Ovary (tissue), 3 donors: ENCODE measurements around the gene FOXO1.

Source experiments
- POLR2A ChIP-seq: fragments of 450-650 bp; IDR thresholded peaks from one replicate; pipeline ENCODE4 v1.6.1; 2017; ENCODE audit warnings: antibody characterized with exemption, mild to moderate bottlenecking, moderate library complexity
- TF ChIP-seq, protein P1 (sequence below), 3 donors: fragments of 450-650 bp in 2 of 3; fragments of 200-600 bp in 1 of 3; IDR thresholded peaks; one replicate each; pipeline versions ENCODE4 v1.5.1 to v1.8.0; 2016 to 2022; ENCODE audit warnings: antibody characterized with exemption in 3 of 3, mild to moderate bottlenecking in 1 of 3
- donor health status: DM: no; HTN: no; CAD: no.

DNA sequence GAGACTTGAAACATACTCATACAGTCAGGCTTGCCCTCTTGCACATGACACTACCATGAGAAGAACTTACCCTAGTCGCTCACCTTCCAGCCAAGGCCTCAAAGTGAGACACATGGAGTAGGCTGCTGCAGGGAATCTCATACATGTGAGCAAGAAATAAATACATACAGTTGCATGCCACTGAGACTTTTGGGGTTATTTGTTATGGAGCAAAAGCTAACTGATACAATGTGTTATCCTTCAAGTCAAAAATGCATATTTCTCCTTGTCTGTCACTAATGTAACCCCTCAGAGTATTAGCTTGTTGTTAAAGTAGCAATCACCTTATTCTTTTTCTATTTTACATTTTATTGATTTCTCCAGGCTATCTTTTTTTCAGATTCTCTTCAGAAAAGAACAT, 58.1 kb downstream of the FOXO1 start:
- TF ChIP-seq, protein P1, sequence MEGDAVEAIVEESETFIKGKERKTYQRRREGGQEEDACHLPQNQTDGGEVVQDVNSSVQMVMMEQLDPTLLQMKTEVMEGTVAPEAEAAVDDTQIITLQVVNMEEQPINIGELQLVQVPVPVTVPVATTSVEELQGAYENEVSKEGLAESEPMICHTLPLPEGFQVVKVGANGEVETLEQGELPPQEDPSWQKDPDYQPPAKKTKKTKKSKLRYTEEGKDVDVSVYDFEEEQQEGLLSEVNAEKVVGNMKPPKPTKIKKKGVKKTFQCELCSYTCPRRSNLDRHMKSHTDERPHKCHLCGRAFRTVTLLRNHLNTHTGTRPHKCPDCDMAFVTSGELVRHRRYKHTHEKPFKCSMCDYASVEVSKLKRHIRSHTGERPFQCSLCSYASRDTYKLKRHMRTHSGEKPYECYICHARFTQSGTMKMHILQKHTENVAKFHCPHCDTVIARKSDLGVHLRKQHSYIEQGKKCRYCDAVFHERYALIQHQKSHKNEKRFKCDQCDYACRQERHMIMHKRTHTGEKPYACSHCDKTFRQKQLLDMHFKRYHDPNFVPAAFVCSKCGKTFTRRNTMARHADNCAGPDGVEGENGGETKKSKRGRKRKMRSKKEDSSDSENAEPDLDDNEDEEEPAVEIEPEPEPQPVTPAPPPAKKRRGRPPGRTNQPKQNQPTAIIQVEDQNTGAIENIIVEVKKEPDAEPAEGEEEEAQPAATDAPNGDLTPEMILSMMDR (IDR thresholded peaks at IDR 0.05) = no peak
- TF ChIP-seq POLR2A = no peak
